ENCODE measurements around the gene COG5. TPM values are rescaled to one million over a fixed set of nuclear protein-coding genes. Genes with fewer than 3 reads are reported as not detected.
A peak's percentile ranks its signal among the peaks of the same experiment; 100 is the strongest.

COG5 gene
- total and polyA plus RNA-seq, 10 donors: 3.6 to 86.6 (median 48.7) TPM

- TF ChIP-seq POLR2AphosphoS5 (IDR thresholded peaks at IDR 0.05): no peak
- no peak for TF ChIP-seq POLR2A (IDR thresholded peaks at IDR 0.05)
- no peak for TF ChIP-seq CTCF (IDR thresholded peaks at IDR 0.05 in 8 of 11, conservative IDR thresholded peaks at IDR 0.05 in 3 of 11)
- 97 to 99% (median 97%) methylated on average over 4 of the region's 4 CpGs for WGBS, 5 donors
- DNase-seq: no peak
- peaks cover 0 to 10% (median 6%) of the 10 kb centered on the region in 8 donors for H3K9me3 ChIP-seq
- no peak overlapping the region for H3K4me3 ChIP-seq
- no peaks in the 10 kb centered on the region for H3K27me3 ChIP-seq (replicated peaks in 1 of 7)
- peaks cover 0 to 1% (median 0%) of the 10 kb centered on the region in 6 donors for H3K36me3 ChIP-seq
- peaks cover 0 to 5% (median 0%) of the 10 kb centered on the region in 6 donors for H3K4me1 ChIP-seq
- intact Hi-C loops (cut with DNase I; ENCODE audit: low total_unique reads): no loop called here
- H3K27ac ChIP-seq: no peak overlapping the region
These were observed 219.4 kb downstream of the COG5 start for GRCh38 chr7:107344286-107344685.

GRCh38 chr7:107338080-107338479, 225.6 kb downstream of the COG5 start:
- Histone ChIP-seq H3K4me3 (no peak overlapping the region), H3K27ac (no peak overlapping the region), H3K4me1 (peaks cover 0 to 9% (median 8%) of the 10 kb centered on the region in 6 donors), H3K36me3 (no peaks in the 10 kb centered on the region), H3K27me3 (replicated peaks in 1 of 7) (no peaks in the 10 kb centered on the region), H3K9me3 (peaks cover 0 to 22% (median 14%) of the 10 kb centered on the region in 8 donors)
- intact Hi-C loops (cut with DNase I; ENCODE audit: low total_unique reads): no loop called here
- DNase-seq: no peak
- 97 to 100% (median 100%) methylated on average over 1 of the region's 1 CpG for WGBS, 5 donors
- TF ChIP-seq CTCF (IDR thresholded peaks at IDR 0.05 in 8 of 11, conservative IDR thresholded peaks at IDR 0.05 in 3 of 11) (no peak), POLR2AphosphoS5 (IDR thresholded peaks at IDR 0.05) (no peak), POLR2A (IDR thresholded peaks at IDR 0.05) (no peak)

GRCh38 chr7:107332488-107333269, 231.0 kb downstream of the COG5 start:
- Histone ChIP-seq H3K4me3 (peak overlapping the region in 1 of 8 donors; percentile 27), H3K27ac (peak overlapping the region in 4 of 8 donors; percentile 5 to 65 (median 54)), H3K4me1 (peaks cover 0 to 28% (median 16%) of the 10 kb centered on the region in 6 donors), H3K27me3 (replicated peaks in 1 of 7) (no peaks in the 10 kb centered on the region), H3K36me3 (peaks cover 0 to 8% (median 0%) of the 10 kb centered on the region in 6 donors), H3K9me3 (peaks cover 0 to 2% (median under 1%) of the 10 kb centered on the region in 8 donors)
- TF ChIP-seq POLR2AphosphoS5 (IDR thresholded peaks at IDR 0.05) (no peak), CTCF (IDR thresholded peaks at IDR 0.05 in 8 of 11, conservative IDR thresholded peaks at IDR 0.05 in 3 of 11) (no peak), POLR2A (IDR thresholded peaks at IDR 0.05) (no peak)
- WGBS, 5 donors: 9 to 21% (median 14%) methylated on average over 4 of the region's 4 CpGs
- no peak for DNase-seq
- intact Hi-C loops (cut with DNase I; ENCODE audit: low total_unique reads): no loop called here

GRCh38 chr7:107330478-107330877, 233.2 kb downstream of the COG5 start:
- no peak for DNase-seq

More at GRCh38 chr7:107330478-107330877, 233.2 kb downstream of the COG5 start:
- TF ChIP-seq POLR2A (IDR thresholded peaks at IDR 0.05): no peak
- no peak for TF ChIP-seq CTCF (IDR thresholded peaks at IDR 0.05 in 8 of 11, conservative IDR thresholded peaks at IDR 0.05 in 3 of 11)
- TF ChIP-seq POLR2AphosphoS5 (IDR thresholded peaks at IDR 0.05): no peak
- Histone ChIP-seq H3K4me3 (no peak overlapping the region), H3K27ac (peak overlapping the region in 5 of 8 donors; percentile 32 to 66 (median 43)), H3K27me3 (replicated peaks in 1 of 7) (no peaks in the 10 kb centered on the region), H3K4me1 (peaks cover 0 to 28% (median 16%) of the 10 kb centered on the region in 6 donors), H3K36me3 (peaks cover 0 to 8% (median 0%) of the 10 kb centered on the region in 6 donors), H3K9me3 (peaks cover 0 to 6% (median 0%) of the 10 kb centered on the region in 8 donors)
- intact Hi-C loops (cut with DNase I; ENCODE audit: low total_unique reads): no loop called here
